Activated naive CD4-positive, alpha-beta T cell treated with anti-CD3 and anti-CD28 coated beads, Interleukin-2, amount 50 U/mL, for 72 hours (primary cell): ENCODE measurements around the gene ANAPC16. TPM values are rescaled to one million over a fixed set of nuclear protein-coding genes. Genes with fewer than 3 reads are reported as not detected.
"Not testable (repeated sequence)": the region's sequence is repeated elsewhere in the genome, so short reads cannot be mapped to it uniquely, and the experiment has no call there.

Experiments used
- ATAC-seq, 2 donors: fragments of 150-1000 bp; cut with Tn5 transposase; 2 replicates each; pipeline ENCODE4 v1.10.0; 2021; ENCODE audit warnings: mild to moderate bottlenecking in 2 of 2, moderate library complexity in 2 of 2
- DNase-seq, 2 donors: peaks; one replicate each; pipeline ENCODE4 v3.0.0; 2021 to 2022; ENCODE audit warnings: low spot score in 2 of 2
- H3K27ac Mint-ChIP-seq, 2 donors: one replicate each; pipeline ENCODE4 v1.8.0; 2022; ENCODE audit warnings: mild to moderate bottlenecking in 2 of 2, mixed read lengths in 2 of 2
- H3K36me3 Mint-ChIP-seq, 2 donors: one replicate each; pipeline ENCODE4 v1.8.0; 2022; ENCODE audit warnings: mixed read lengths in 2 of 2
- H3K9me3 Mint-ChIP-seq, 2 donors: one replicate each; pipeline ENCODE4 v1.8.0; 2022; ENCODE audit warnings: mixed read lengths in 2 of 2
- total RNA-seq, 2 donors: library from RNA; stranded (reverse); gene quantifications; one replicate each; pipeline ENCODE4 v1.2.3, GENCODE V29; 2022

Gene ANAPC16
- total RNA-seq, 2 donors from 2014 or later: 88.2 to 107 TPM

- ATAC-seq: no peak
- H3K27ac Mint-ChIP-seq: peak overlapping the region; percentile 4 to 77
- peaks cover 5 to 39% of the 10 kb centered on the region in 2 donors for H3K36me3 Mint-ChIP-seq
- no peak for DNase-seq
- H3K9me3 Mint-ChIP-seq: no peaks in the 10 kb centered on the region
These were observed 13.7 kb downstream of the ANAPC16 start for GRCh38 chr10:72229261-72230251.

GRCh38 chr10:72233621-72234020, 17.8 kb downstream of the ANAPC16 start:
- DNase-seq (no peak), ATAC-seq (no peak)
- Mint-ChIP-seq H3K36me3 (peaks cover 10 to 34% of the 10 kb centered on the region in 2 donors), H3K9me3 (no peaks in the 10 kb centered on the region), H3K27ac (no peak overlapping the region)

DNA sequence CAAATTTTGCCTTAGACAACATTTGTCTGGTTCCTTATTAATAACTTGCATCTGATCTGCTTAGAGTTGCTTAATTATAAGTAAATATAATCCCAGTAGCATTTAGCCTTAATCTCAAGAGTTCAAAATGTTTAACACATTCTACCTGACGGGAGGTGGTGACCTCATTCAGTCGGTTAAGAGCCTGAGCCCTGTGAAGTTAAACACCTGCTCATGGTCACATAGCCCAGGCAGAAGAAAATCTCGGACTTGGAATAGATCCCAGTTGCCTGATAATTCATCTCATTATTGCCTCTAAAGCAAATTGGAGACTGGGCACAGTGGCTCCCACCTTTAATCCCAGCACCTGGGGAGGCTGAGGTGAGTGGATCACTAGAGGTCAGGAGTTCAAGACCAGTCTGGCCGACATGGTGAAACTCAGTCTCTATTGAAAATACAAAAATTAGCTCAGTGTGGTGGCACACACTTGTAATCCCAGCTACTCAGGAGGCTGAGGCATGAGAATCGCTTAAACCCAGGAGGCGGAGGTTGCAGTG, 18.8 kb downstream of the ANAPC16 start:
- peaks cover 10 to 31% of the 10 kb centered on the region in 2 donors for H3K36me3 Mint-ChIP-seq
- no peak for ATAC-seq
- peak overlapping the region in 1 of 2 donors; percentile 30 for H3K27ac Mint-ChIP-seq
- no peak for DNase-seq
- no peaks in the 10 kb centered on the region for H3K9me3 Mint-ChIP-seq

DNA sequence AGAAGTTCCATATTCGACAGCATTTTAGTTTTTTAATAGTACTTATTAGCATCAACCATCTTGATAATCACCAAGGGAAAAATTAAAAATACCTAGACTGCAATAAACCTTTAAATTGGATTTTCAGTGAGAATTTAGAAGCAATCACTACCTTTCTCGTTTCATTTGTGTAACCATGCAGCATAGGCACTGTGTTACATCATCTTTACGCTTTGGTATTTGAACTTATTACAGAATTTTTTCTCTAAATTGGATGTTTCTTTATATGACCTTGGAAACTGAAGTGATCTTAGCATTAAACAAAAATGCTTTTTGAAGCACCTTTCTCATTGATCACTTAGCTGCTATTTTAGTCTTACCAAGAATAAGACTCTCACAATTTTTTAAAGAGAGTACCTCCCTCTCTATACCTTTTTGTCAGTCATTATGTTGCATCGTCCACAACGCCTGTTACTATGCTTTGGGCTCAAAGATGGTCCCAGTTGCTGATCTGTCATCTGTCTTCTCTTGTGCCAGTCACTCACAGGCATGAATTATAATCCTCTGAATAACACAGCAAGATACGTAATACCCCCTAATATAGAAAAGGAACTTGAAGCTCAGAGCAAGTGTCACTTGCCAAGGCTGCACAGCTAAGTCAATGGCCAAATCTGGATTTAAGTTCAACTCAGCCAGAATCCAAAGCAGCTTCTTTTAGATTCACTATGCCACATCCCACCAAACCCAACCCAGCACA, 19.9 kb downstream of the ANAPC16 start:
- Mint-ChIP-seq H3K9me3 (no peaks in the 10 kb centered on the region), H3K36me3 (peaks cover 10 to 20% of the 10 kb centered on the region in 2 donors), H3K27ac (no peak overlapping the region)
- DNase-seq (no peak), ATAC-seq (no peak)

- peak in 1 of 2 donors; percentile 23 for ATAC-seq
- H3K9me3 Mint-ChIP-seq: no peaks in the 10 kb centered on the region
- peaks cover 5 to 7% of the 10 kb centered on the region in 2 donors for H3K36me3 Mint-ChIP-seq
- peak overlapping the region in 1 of 2 donors; percentile 34 for H3K27ac Mint-ChIP-seq
- DNase-seq: no peak
These were observed 22.8 kb downstream of the ANAPC16 start for GRCh38 chr10:72238392-72239175.

DNA sequence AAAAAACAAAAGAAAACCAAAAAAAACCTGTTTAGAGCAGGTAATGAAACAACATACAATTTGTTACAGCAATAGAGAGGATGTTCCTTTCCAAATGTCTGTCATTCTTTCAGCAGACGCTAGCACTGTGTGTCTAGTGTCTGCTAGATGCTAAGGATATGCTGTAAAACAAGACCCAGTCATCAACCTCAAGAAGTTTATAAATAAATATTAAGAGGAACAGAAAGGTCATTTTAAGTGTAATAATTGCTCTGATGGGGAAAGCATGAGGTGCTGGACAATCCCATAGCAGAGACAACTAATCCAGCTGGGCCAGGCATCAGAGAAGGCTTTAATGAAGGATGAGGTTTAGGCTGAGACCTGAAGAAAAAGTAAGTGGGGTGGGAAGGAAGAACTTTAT, 23.6 kb downstream of the ANAPC16 start:
- DNase-seq: no peak
- H3K27ac Mint-ChIP-seq: peak overlapping the region in 1 of 2 donors; percentile 38
- H3K9me3 Mint-ChIP-seq: no peaks in the 10 kb centered on the region
- H3K36me3 Mint-ChIP-seq: peaks cover 5% of the 10 kb centered on the region in 2 donors
- ATAC-seq: no peak

- Mint-ChIP-seq H3K9me3 (no peaks in the 10 kb centered on the region), H3K27ac (no peak overlapping the region), H3K36me3 (peaks cover 5% of the 10 kb centered on the region in 2 donors)
- DNase-seq: no peak
- no peak for ATAC-seq
These were observed 24.6 kb downstream of the ANAPC16 start for GRCh38 chr10:72240371-72240770.

GRCh38 chr10:72241691-72242252, 26.0 kb downstream of the ANAPC16 start:
- Mint-ChIP-seq H3K27ac (peak overlapping the region; percentile 79 to 88), H3K9me3 (no peaks in the 10 kb centered on the region), H3K36me3 (peaks cover 0 to 4% of the 10 kb centered on the region in 2 donors)
- ATAC-seq (no peak), DNase-seq (no peak)

GRCh38 chr10:72242675-72243074, 26.9 kb downstream of the ANAPC16 start:
- H3K9me3 Mint-ChIP-seq: no peaks in the 10 kb centered on the region
- peak; percentile 49 for ATAC-seq
- no peak for DNase-seq
- H3K27ac Mint-ChIP-seq: peak overlapping the region; percentile 30 to 88
- H3K36me3 Mint-ChIP-seq: no peaks in the 10 kb centered on the region

GRCh38 chr10:72243822-72244437, 28.1 kb downstream of the ANAPC16 start:
- H3K36me3 Mint-ChIP-seq: no peaks in the 10 kb centered on the region
- peak overlapping the region; percentile 30 to 89 for H3K27ac Mint-ChIP-seq

DNA sequence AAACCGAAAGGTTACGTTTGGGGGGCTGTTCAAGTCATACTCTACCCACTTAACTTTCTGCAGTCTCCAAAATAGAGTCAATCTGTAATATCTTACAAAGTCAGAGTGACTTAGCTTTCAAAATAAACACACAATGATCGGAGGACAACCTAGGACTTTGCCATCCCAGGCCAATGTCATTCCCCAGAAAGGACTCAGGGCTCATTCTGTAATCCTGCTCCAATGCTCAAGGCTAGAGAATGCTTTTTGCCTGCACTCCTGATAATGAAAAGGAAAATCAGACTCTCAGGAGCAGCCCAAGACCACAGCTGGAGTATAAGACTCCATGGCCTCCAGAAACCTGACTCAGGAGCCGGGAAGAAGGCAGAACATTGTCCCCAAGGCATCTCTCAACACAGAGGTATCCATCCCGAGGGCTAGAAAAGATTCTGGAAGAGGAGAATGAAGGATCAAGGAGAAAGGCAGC, 28.8 kb downstream of the ANAPC16 start:
- H3K36me3 Mint-ChIP-seq: no peaks in the 10 kb centered on the region
- H3K9me3 Mint-ChIP-seq: no peaks in the 10 kb centered on the region
- DNase-seq (no peak), ATAC-seq (no peak)
- H3K27ac Mint-ChIP-seq: peak overlapping the region; percentile 30 to 89

More at GRCh38 chr10:72243822-72244437, 28.1 kb downstream of the ANAPC16 start:
- DNase-seq (no peak), ATAC-seq (no peak)
- H3K9me3 Mint-ChIP-seq: no peaks in the 10 kb centered on the region

- Mint-ChIP-seq H3K9me3 (no peaks in the 10 kb centered on the region), H3K36me3 (no peaks in the 10 kb centered on the region), H3K27ac (peak overlapping the region; percentile 30 to 88)
- ATAC-seq (no peak), DNase-seq (no peak)
These were observed 30.2 kb downstream of the ANAPC16 start for GRCh38 chr10:72245949-72246525.

DNA sequence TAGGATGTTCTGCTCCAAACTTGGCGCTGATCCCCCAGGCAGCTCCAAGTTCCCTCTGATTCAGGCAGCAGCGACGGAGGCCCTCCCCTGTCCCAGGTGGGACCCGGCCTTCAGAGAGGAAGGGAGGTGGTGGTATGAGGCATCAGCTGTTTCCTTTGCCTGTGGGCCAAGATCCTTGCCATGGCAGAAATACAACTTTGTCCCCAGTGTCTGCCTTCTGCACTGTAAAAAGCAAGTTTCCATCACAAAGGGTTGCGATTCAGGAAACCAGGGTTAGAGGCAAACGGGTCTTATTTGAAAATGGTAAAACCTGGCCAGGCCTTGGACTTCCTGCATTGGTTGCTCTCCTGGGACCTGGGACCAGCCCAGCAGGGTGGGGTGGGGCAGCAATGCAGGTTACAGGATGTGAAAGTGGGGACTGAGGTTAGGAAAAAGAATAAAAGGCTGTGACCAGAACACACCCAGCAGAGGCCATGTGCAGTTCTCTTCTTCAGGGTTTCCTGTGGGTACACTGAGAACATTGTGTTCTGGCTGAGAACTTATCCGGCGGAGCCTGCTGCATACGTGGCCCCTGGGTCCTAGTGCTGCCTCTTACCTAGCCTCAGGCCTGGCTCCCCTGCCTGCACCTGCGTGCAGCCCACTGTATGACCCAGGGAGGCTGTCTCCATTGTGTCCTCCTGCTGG, 32.8 kb downstream of the ANAPC16 start:
- ATAC-seq: peak; percentile 82 to 91
- H3K27ac Mint-ChIP-seq: peak overlapping the region; percentile 85 to 93
- peak; percentile 68 to 82 for DNase-seq
- no peaks in the 10 kb centered on the region for H3K9me3 Mint-ChIP-seq
- H3K36me3 Mint-ChIP-seq: no peaks in the 10 kb centered on the region

GRCh38 chr10:72249176-72249862, 33.5 kb downstream of the ANAPC16 start:
- DNase-seq, H3K36me3 Mint-ChIP-seq, H3K9me3 Mint-ChIP-seq: not testable (repeated sequence)
- ATAC-seq: peak in 1 of 2 donors; percentile 8
- peak overlapping the region; percentile 85 to 93 for H3K27ac Mint-ChIP-seq
